Measurements from ENCODE around the gene PBX2. TPM values are rescaled to one million over a fixed set of nuclear protein-coding genes. Genes with fewer than 3 reads are reported as not detected.

Gene PBX2
- polyA plus RNA-seq, 3 donors, result 1.9 to 201 (median 4.0) TPM

DNA sequence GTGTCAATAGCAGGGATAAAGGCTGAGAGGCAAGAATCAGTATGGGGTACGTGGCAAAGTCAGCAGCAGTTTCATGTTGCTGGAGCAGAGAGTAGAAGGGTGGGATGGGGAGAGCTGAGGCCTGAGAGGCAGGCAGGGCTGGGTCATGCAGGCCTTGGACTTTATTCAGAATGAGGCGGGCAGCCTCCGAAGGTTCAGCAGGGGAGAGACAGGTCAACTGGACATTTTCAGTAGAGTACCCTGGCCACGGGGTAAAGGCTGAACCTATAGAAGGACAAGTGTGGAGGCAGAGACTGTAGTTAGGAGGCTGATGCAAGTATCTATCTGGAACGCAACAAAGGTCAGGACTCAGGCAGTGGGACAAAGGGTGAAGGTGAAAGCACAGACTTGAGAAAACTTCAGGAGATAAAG, 20.2 kb upstream of the PBX2 start:
- Histone ChIP-seq H3K4me3 (replicated peaks in 1 of 3; ENCODE audit: low read depth in 2 of 3, low read length in 3 of 3) (no peak overlapping the region), H4K20me1 (ENCODE audit: insufficient read depth, low read length) (no peaks in the 10 kb centered on the region), H3K9ac (ENCODE audit: insufficient read depth, low read length, poor library complexity, severe bottlenecking) (no peak overlapping the region), H3K4me1 (ENCODE audit: control insufficient read depth in 1 of 2, insufficient read depth in 2 of 2, low read length in 2 of 2) (no peaks in the 10 kb centered on the region), H3K36me3 (replicated peaks in 1 of 2; ENCODE audit: control insufficient read depth in 1 of 2, insufficient read depth in 2 of 2, low read length in 2 of 2) (no peaks in the 10 kb centered on the region), H3K4me2 (replicated peaks; ENCODE audit: extremely low read depth, low read length, poor library complexity, severe bottlenecking) (no peak overlapping the region), H3K9me3 (replicated peaks in 1 of 2; ENCODE audit: control insufficient read depth in 1 of 2, insufficient read depth in 1 of 2, low read length in 2 of 2) (no peaks in the 10 kb centered on the region), H3K27me3 (ENCODE audit: control insufficient read depth in 2 of 2, insufficient read depth in 2 of 2, low read length in 2 of 2) (no peaks in the 10 kb centered on the region), H3K79me2 (ENCODE audit: insufficient read depth, low read length) (no peaks in the 10 kb centered on the region), H3K27ac (ENCODE audit: low read depth in 1 of 2, low read length in 2 of 2) (no peak overlapping the region), H2AFZ (ENCODE audit: insufficient read depth, low read depth, low read length, poor library complexity, severe bottlenecking) (no peak overlapping the region)
- Mint-ChIP-seq H3K36me3 (no peaks in the 10 kb centered on the region), H3K27ac (no peak overlapping the region), H3K4me1 (peaks cover 4% of the 10 kb centered on the region), H3K9me3 (peaks cover 0 to 4% (median 0%) of the 10 kb centered on the region in 7 donors), H3K27me3 (ENCODE audit: low read depth in 3 of 3) (peaks cover 10 to 15% (median 10%) of the 10 kb centered on the region in 3 donors), H3K4me3 (no peak overlapping the region)
- WGBS (ENCODE audit: insufficient coverage), result 94% methylated on average over 5 of the region's 5 CpGs
- DNase-seq, result no peak
- TF ChIP-seq, protein P1, sequence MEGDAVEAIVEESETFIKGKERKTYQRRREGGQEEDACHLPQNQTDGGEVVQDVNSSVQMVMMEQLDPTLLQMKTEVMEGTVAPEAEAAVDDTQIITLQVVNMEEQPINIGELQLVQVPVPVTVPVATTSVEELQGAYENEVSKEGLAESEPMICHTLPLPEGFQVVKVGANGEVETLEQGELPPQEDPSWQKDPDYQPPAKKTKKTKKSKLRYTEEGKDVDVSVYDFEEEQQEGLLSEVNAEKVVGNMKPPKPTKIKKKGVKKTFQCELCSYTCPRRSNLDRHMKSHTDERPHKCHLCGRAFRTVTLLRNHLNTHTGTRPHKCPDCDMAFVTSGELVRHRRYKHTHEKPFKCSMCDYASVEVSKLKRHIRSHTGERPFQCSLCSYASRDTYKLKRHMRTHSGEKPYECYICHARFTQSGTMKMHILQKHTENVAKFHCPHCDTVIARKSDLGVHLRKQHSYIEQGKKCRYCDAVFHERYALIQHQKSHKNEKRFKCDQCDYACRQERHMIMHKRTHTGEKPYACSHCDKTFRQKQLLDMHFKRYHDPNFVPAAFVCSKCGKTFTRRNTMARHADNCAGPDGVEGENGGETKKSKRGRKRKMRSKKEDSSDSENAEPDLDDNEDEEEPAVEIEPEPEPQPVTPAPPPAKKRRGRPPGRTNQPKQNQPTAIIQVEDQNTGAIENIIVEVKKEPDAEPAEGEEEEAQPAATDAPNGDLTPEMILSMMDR (IDR thresholded peaks at IDR 0.05), result no peak
- intact Hi-C loops (cut with micrococcal nuclease), result no loop called here

DNA sequence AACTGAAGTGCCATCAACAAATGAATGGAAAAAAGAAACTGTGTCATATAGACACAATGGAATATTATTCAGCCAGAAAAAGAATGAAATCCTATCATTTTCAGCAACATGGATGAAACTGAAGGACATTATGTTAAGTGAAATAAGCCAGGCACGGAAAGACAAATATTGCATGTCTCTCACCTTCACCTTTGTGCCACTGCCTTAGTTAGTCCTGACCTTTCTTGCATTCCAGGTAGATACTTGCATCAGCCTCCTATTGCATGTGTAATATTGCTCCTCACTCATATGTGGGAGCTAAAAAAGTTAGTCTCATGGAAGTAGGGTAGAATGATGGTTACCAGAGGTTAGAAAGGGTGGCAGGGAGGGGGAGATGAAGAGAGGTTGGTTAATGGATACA, 19.0 kb upstream of the PBX2 start:
- no peak overlapping the region for H3K27ac Mint-ChIP-seq
- Histone ChIP-seq H3K79me2 (ENCODE audit: insufficient read depth, low read length) (no peaks in the 10 kb centered on the region), H2AFZ (ENCODE audit: insufficient read depth, low read depth, low read length, poor library complexity, severe bottlenecking) (no peak overlapping the region), H3K9me3 (replicated peaks in 1 of 2; ENCODE audit: control insufficient read depth in 1 of 2, insufficient read depth in 1 of 2, low read length in 2 of 2) (no peaks in the 10 kb centered on the region), H3K9ac (ENCODE audit: insufficient read depth, low read length, poor library complexity, severe bottlenecking) (no peak overlapping the region), H4K20me1 (ENCODE audit: insufficient read depth, low read length) (no peaks in the 10 kb centered on the region), H3K4me2 (replicated peaks; ENCODE audit: extremely low read depth, low read length, poor library complexity, severe bottlenecking) (no peak overlapping the region), H3K4me1 (ENCODE audit: control insufficient read depth in 1 of 2, insufficient read depth in 2 of 2, low read length in 2 of 2) (no peaks in the 10 kb centered on the region), H3K4me3 (replicated peaks in 1 of 3; ENCODE audit: low read depth in 2 of 3, low read length in 3 of 3) (no peak overlapping the region), H3K27ac (ENCODE audit: low read depth in 1 of 2, low read length in 2 of 2) (no peak overlapping the region), H3K27me3 (ENCODE audit: control insufficient read depth in 2 of 2, insufficient read depth in 2 of 2, low read length in 2 of 2) (no peaks in the 10 kb centered on the region), H3K36me3 (replicated peaks in 1 of 2; ENCODE audit: control insufficient read depth in 1 of 2, insufficient read depth in 2 of 2, low read length in 2 of 2) (no peaks in the 10 kb centered on the region)
- TF ChIP-seq, protein P1 (IDR thresholded peaks at IDR 0.05), result no peak
- H3K4me3 Mint-ChIP-seq, result no peak overlapping the region
- WGBS (ENCODE audit: insufficient coverage), result no CpG with 5 or more reads among the region's 1 CpG
- no peak for DNase-seq
- intact Hi-C loops (cut with micrococcal nuclease), result no loop called here
- no peaks in the 10 kb centered on the region for H3K36me3 Mint-ChIP-seq
- H3K4me1 Mint-ChIP-seq, result peaks cover 2% of the 10 kb centered on the region
- H3K27me3 Mint-ChIP-seq (ENCODE audit: low read depth in 3 of 3), result peaks cover 10 to 14% (median 14%) of the 10 kb centered on the region in 3 donors
- peaks cover 0 to 6% (median 0%) of the 10 kb centered on the region in 7 donors for H3K9me3 Mint-ChIP-seq
